AG10803 (cell line): Measurements from ENCODE around the gene RPE65.

Experiments used
- DNase-seq: peaks from one replicate; pipeline ENCODE4 v3.0.0; 2010; ENCODE audit warnings: low read depth
- H3K4me3 ChIP-seq: 2 replicates; pipeline ENCODE4 v1.5.1; 2011; ENCODE audit warnings: mild to moderate bottlenecking, low read length, control low read depth
- TF ChIP-seq, protein P1 (sequence below): conservative IDR thresholded peaks from 2 replicates; pipeline ENCODE4 v1.5.1; 2011; ENCODE audit warnings: mild to moderate bottlenecking, low read length, control low read depth, inconsistent platforms

The RPE65 gene

DNA sequence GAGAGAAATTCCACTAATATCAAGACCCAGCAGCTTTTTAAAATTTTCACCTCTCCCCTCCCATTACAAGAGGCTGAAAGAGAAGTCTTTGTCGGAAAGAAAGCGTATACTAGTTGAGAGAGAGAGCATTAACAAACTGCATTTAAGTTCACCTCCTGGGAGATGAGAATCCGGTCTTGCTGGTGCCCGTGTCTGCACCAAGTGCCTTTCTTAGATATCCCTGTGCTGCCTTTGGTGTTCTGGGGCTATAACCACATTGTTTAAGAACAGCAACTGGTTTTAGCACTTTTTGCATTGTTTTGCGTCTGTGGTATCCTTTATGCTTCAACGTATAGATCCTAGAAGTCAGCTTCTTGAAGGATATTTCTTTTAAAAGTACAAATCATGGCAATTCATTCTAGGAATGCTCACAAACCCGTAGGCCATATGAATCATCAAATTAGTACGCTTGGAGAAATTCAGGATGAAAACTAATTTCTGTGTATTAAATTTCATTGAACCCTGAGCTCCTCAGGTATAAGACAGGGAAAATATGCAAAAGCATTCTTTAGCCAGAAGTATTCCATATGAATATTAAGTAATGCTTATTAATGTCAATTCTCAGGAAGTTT, 3.4 kb upstream of the RPE65 start:
- H3K4me3 ChIP-seq = no peak overlapping the region
- no peak for DNase-seq
- TF ChIP-seq, protein P1, sequence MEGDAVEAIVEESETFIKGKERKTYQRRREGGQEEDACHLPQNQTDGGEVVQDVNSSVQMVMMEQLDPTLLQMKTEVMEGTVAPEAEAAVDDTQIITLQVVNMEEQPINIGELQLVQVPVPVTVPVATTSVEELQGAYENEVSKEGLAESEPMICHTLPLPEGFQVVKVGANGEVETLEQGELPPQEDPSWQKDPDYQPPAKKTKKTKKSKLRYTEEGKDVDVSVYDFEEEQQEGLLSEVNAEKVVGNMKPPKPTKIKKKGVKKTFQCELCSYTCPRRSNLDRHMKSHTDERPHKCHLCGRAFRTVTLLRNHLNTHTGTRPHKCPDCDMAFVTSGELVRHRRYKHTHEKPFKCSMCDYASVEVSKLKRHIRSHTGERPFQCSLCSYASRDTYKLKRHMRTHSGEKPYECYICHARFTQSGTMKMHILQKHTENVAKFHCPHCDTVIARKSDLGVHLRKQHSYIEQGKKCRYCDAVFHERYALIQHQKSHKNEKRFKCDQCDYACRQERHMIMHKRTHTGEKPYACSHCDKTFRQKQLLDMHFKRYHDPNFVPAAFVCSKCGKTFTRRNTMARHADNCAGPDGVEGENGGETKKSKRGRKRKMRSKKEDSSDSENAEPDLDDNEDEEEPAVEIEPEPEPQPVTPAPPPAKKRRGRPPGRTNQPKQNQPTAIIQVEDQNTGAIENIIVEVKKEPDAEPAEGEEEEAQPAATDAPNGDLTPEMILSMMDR = no peak

- no peak for DNase-seq
- H3K4me3 ChIP-seq = no peak overlapping the region
- TF ChIP-seq, protein P1 = no peak
These were observed 1.4 kb downstream of the RPE65 start for GRCh38 chr1:68448365-68448764.

DNA sequence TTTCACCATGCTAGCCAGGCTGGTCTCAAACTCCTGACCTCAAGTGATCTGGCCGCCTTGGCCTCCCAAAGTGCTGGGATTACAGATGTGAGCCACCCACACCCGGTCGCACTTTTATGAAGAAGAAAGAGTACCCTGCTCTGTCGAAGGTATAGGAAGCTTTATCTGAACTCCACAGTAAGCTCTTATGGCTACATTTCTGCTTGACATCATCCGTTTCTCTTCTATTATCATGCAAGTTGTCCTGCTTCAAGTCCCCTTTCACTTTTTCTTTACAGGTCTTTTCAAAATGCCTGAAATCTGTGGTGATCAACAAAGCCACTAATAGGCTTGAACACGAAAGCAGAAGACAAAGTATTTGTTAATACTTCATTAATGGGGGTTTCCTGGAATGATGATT, 4.0 kb downstream of the RPE65 start:
- TF ChIP-seq, protein P1 = no peak
- DNase-seq = no peak

GRCh38 chr1:68442822-68443556, 6.8 kb downstream of the RPE65 start:
- DNase-seq = peak; percentile 58
- H3K4me3 ChIP-seq = no peak overlapping the region
- TF ChIP-seq, protein P1 = peak; percentile 80

More for the DNA sequence above, 4.0 kb downstream of the RPE65 start:
- H3K4me3 ChIP-seq = no peak overlapping the region

GRCh38 chr1:68442006-68442405, 7.7 kb downstream of the RPE65 start:
- TF ChIP-seq, protein P1 = no peak
- no peak for DNase-seq

DNA sequence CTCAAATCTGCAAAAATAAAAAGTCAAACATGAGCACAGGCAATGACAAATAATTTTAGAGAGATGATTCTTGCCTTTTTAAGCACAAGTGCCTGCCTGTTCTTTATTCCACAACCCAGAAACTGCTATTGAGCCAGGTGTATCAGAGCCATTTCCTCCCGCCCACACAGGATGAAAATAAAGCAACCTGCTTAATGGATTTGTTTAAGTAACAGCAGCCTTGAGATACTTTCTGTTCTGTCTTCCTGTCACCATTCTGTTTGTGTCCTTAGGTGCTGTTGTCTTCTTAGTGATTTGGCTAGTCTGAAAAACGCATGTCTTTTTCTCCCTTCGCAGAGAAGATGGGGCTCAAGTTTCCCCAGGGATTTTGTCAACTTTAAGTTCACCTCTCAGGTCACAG, 11.4 kb downstream of the RPE65 start:
- no peak overlapping the region for H3K4me3 ChIP-seq
- TF ChIP-seq, protein P1 = no peak
- DNase-seq = no peak

More at GRCh38 chr1:68442006-68442405, 7.7 kb downstream of the RPE65 start:
- no peak overlapping the region for H3K4me3 ChIP-seq

DNA sequence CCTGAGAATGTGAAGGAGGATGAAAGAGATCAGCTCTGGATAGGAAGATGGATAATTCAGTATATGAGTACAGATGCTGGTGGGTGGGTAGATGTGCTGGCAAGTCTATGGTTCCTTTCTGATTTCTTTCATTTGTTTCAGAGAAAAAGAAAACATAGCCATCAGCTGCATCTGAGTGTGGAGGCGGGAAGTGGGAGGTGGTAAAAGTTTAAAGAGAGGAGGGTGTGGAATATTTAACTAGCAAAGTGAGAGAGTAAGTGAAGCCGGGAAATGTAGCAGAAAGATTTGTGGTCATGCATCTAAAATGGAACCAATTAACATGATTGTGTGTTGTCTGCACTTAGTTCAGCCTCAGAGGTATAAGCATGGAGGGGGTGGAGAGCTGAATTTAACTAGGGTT, 16.4 kb downstream of the RPE65 start:
- TF ChIP-seq, protein P1 = no peak
- no peak for DNase-seq
- no peak overlapping the region for H3K4me3 ChIP-seq
